Upper lobe of left lung (tissue), 6 donors: ENCODE measurements around the gene LIPT2. TPM values are rescaled to one million over a fixed set of nuclear protein-coding genes. Genes with fewer than 3 reads are reported as not detected.

Source experiments
- ATAC-seq, 2 donors: fragments of 200-7000 bp; cut with Tn5 transposase; one replicate each; pipeline ENCODE4 v1.9.1; 2022; ENCODE audit warnings: mild to moderate bottlenecking in 2 of 2, moderate library complexity in 2 of 2; ENCODE audit not compliant: low FRiP score in 2 of 2
- DNase-seq, 2 donors: peaks; one replicate each; pipeline ENCODE4 v3.0.0-alpha.2; 2019 to 2020
- H3K27ac ChIP-seq, 4 donors: fragments of 200-600 bp; sonication (generic); one replicate each; pipeline ENCODE4 v1.5.1; 2016 to 2019
- H3K27me3 ChIP-seq, 4 donors: fragments of 200-600 bp; sonication (generic); one replicate each; pipeline ENCODE4 v1.5.1; 2017 to 2019
- H3K36me3 ChIP-seq, 4 donors: fragments of 200-600 bp; sonication (generic); one replicate each; pipeline ENCODE4 v1.5.1; 2016 to 2019
- H3K4me1 ChIP-seq, 4 donors: fragments of 200-600 bp; sonication (generic); one replicate each; pipeline ENCODE4 v1.5.1; 2018 to 2019
- H3K4me3 ChIP-seq, 4 donors: fragments of 200-600 bp; sonication (generic); one replicate each; pipeline ENCODE4 v1.5.1; 2017 to 2019; ENCODE audit warnings: mild to moderate bottlenecking in 2 of 4, moderate library complexity in 1 of 4
- H3K9me3 ChIP-seq, 4 donors: fragments of 200-600 bp; sonication (generic); one replicate each; pipeline ENCODE4 v1.5.1; 2018 to 2019
- CTCF ChIP-seq, 6 experiments: fragments of 450-650 bp in 4 of 6; fragments of 200-600 bp in 2 of 6; sonication (generic) in 2 of 6; IDR thresholded peaks; one replicate each; pipeline ENCODE4 v1.5.1; 2016 to 2019; ENCODE audit warnings: antibody characterized with exemption in 6 of 6
- EP300 ChIP-seq, 4 donors: sonication (generic); formaldehyde crosslinking; IDR thresholded peaks; one replicate each; pipeline ENCODE4 v1.5.1; 2017; ENCODE audit warnings: antibody characterized with exemption in 4 of 4, control low read depth in 2 of 4
- POLR2A ChIP-seq, 4 donors: fragments of 450-650 bp; IDR thresholded peaks; one replicate each; pipeline ENCODE4 v1.5.1; 2016 to 2017; ENCODE audit warnings: antibody characterized with exemption in 4 of 4, mild to moderate bottlenecking in 2 of 4
- POLR2AphosphoS5 ChIP-seq, 2 donors: sonication (generic); formaldehyde crosslinking; IDR thresholded peaks; one replicate each; pipeline ENCODE4 v1.5.1; 2017; ENCODE audit warnings: antibody characterized with exemption in 2 of 2
- WGBS, 2 donors: methylation state at CpG; one replicate each; pipeline ENCODE4 v1.1.5; 2017 to 2018; 5-methylcytosine and 5-hydroxymethylcytosine counted together
- total RNA-seq, 6 donors: library from RNA; depleted of rRNA in 4 of 6; stranded (reverse); fragments of >200 nt in 4 of 6; gene quantifications; one replicate each; pipeline versions ENCODE4 v1.1.0 to v1.2.1, GENCODE V29; 2016 to 2021
- donor health status: DM: no; HTN: no; CAD: no; lungs with moderate emphysema.
- donor health status: DM: no; HTN: yes; CAD: no; lungs with severe emphysema.

LIPT2 gene
- total RNA-seq, 6 donors from 2014 or later, result 3.3 to 8.5 (median 6.3) TPM

GRCh38 chr11:74453373-74453975, 40.0 kb downstream of the LIPT2 start:
- DNase-seq (peak in 1 of 2 donors; percentile 76), ATAC-seq (peak; percentile 77 to 80)
- H3K9me3 ChIP-seq, result no peaks in the 10 kb centered on the region
- H3K4me1 ChIP-seq, result peaks cover 0 to 9% (median 5%) of the 10 kb centered on the region in 4 donors
- no peak overlapping the region for H3K4me3 ChIP-seq
- 36 to 41% methylated on average over 10 of the region's 10 CpGs for WGBS, 2 donors
- no peak overlapping the region for H3K27ac ChIP-seq
- H3K27me3 ChIP-seq, result no peaks in the 10 kb centered on the region
- TF ChIP-seq CTCF (IDR thresholded peaks at IDR 0.05), result peak; percentile 59 to 84 (median 76)
- TF ChIP-seq EP300 (IDR thresholded peaks at IDR 0.05), result no peak
- peaks cover 0 to 9% (median 0%) of the 10 kb centered on the region in 4 donors for H3K36me3 ChIP-seq

GRCh38 chr11:74452366-74452765, 41.2 kb downstream of the LIPT2 start:
- H3K4me1 ChIP-seq, result peaks cover 0 to 9% (median 2%) of the 10 kb centered on the region in 4 donors
- 61 to 66% methylated on average over 3 of the region's 3 CpGs for WGBS, 2 donors
- H3K4me3 ChIP-seq, result no peak overlapping the region
- ATAC-seq (no peak), DNase-seq (no peak)
- no peaks in the 10 kb centered on the region for H3K27me3 ChIP-seq
- H3K36me3 ChIP-seq, result peaks cover 0 to 9% (median 0%) of the 10 kb centered on the region in 4 donors
- H3K27ac ChIP-seq, result no peak overlapping the region
- TF ChIP-seq POLR2AphosphoS5 (IDR thresholded peaks at IDR 0.05), result no peak
- TF ChIP-seq CTCF (IDR thresholded peaks at IDR 0.05), result no peak
- TF ChIP-seq POLR2A (IDR thresholded peaks at IDR 0.05), result no peak
- no peak for TF ChIP-seq EP300 (IDR thresholded peaks at IDR 0.05)
- H3K9me3 ChIP-seq, result no peaks in the 10 kb centered on the region

GRCh38 chr11:74450318-74450717, 43.2 kb downstream of the LIPT2 start:
- Histone ChIP-seq H3K4me1 (peaks cover 0 to 9% (median 2%) of the 10 kb centered on the region in 4 donors), H3K4me3 (no peak overlapping the region), H3K27ac (no peak overlapping the region), H3K9me3 (no peaks in the 10 kb centered on the region), H3K27me3 (no peaks in the 10 kb centered on the region), H3K36me3 (no peaks in the 10 kb centered on the region)
- 75 to 78% methylated on average over 6 of the region's 6 CpGs for WGBS, 2 donors
- ATAC-seq (no peak), DNase-seq (no peak)
- TF ChIP-seq POLR2AphosphoS5 (IDR thresholded peaks at IDR 0.05), result no peak
- no peak for TF ChIP-seq CTCF (IDR thresholded peaks at IDR 0.05)
- TF ChIP-seq EP300 (IDR thresholded peaks at IDR 0.05), result no peak
- no peak for TF ChIP-seq POLR2A (IDR thresholded peaks at IDR 0.05)

- Histone ChIP-seq H3K4me1 (peaks cover 0 to 9% (median 2%) of the 10 kb centered on the region in 4 donors), H3K36me3 (no peaks in the 10 kb centered on the region), H3K27me3 (no peaks in the 10 kb centered on the region), H3K27ac (no peak overlapping the region), H3K9me3 (no peaks in the 10 kb centered on the region), H3K4me3 (no peak overlapping the region)
- DNase-seq (no peak), ATAC-seq (peak; percentile 81 to 90)
- TF ChIP-seq CTCF (IDR thresholded peaks at IDR 0.05) (peak; percentile 45 to 88 (median 75)), POLR2A (IDR thresholded peaks at IDR 0.05) (no peak)
- WGBS, 2 donors, result 48 to 65% methylated on average over 2 of the region's 2 CpGs
Measured at GRCh38 chr11:74449369-74449931, 44.1 kb downstream of the LIPT2 start.

DNA sequence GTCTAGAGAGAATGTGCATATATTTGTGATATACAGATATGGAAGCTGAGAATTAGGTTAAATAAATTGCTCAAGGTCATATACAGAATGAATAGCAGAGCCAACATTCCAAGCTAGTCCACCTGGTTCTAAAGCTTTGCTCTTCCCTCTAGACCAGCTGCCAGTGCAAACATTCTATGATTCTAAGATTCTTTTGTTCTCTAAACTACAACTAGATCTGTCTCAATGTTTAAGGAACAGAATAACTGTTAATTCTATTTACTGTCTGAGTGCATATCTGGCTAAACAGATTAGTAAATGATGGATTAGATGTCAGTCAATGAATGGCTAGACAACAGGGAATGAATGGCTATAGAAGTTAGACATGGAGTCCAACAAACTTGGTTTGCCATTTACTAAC, 45.8 kb downstream of the LIPT2 start:
- H3K4me3 ChIP-seq, result no peak overlapping the region
- H3K27me3 ChIP-seq, result no peaks in the 10 kb centered on the region
- TF ChIP-seq POLR2AphosphoS5 (IDR thresholded peaks at IDR 0.05) (no peak), POLR2A (IDR thresholded peaks at IDR 0.05) (no peak), EP300 (IDR thresholded peaks at IDR 0.05) (no peak), CTCF (IDR thresholded peaks at IDR 0.05) (no peak)
- no peaks in the 10 kb centered on the region for H3K36me3 ChIP-seq
- H3K9me3 ChIP-seq, result no peaks in the 10 kb centered on the region
- ATAC-seq (no peak), DNase-seq (no peak)
- H3K27ac ChIP-seq, result no peak overlapping the region
- H3K4me1 ChIP-seq, result peaks cover 4 to 9% (median 5%) of the 10 kb centered on the region in 4 donors
